Daoy (cell line): ENCODE measurements around the gene CD247. TPM values are rescaled to one million over a fixed set of nuclear protein-coding genes. Genes with fewer than 3 reads are reported as not detected.

Experiments
- DNase-seq: peaks from one replicate; pipeline ENCODE4 v3.0.0-alpha.2; 2015; ENCODE audit warnings: low read depth
- total RNA-seq: library from RNA; depleted of rRNA; stranded (reverse); fragments of >200 nt; shearing (Covaris generic); gene quantifications from 2 replicates; pipeline ENCODE4 v1.2.3, GENCODE V29; 2014

The CD247 gene
- total RNA-seq, 1 experiment from 2014 or later = 1.5 TPM

DNA sequence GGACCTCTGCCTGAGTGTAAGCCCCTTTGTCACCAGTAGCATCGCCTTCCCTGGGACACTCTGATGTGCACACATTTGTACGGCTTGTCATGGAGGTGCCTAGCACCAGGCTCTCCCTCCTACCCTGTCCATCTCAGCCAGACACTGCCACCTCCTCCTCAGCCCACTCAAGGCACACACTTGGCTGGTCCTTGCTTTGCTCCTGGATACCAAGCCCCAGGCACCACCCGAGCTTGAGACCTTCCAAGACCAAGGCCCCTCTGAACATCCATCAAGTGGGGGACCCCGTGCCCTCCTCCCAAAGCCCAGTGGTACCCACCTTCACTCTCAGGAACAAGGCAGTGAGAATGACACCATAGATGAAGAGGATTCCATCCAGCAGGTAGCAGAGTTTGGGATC is 78.0 kb downstream of the CD247 start:
- DNase-seq = no peak

DNA sequence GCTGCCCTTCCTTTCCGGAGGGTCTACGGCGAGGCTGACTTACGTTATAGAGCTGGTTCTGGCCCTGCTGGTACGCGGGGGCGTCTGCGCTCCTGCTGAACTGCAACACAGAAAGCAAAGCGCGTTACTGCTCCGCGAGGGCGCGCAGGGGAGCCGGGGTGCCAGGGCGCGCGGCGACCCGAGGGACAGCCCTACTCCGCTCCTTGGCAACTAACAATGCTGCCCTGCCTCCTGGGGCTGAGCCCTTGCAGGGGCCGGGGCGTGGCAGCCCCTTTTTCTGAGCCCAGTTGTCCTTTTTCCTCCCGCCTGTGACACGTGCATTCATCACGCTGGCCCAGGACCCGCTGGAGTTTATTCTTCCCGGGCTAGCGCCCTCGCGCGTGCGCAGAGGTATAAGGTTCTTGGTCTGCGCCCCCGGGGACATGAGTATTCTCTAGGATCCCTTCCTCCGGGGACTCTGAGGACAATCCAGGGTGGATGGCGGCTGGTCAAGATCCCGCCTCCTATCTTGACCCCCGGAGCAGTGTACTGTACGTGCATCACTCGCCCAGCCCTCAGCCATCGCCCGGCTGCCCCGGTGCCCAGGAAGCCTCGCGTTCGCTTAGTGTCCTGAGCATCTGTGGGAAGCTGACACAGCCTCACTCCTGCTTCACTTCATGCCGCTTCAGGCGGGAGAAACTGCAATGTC is 78.9 kb downstream of the CD247 start:
- peak; percentile 63 for DNase-seq

DNA sequence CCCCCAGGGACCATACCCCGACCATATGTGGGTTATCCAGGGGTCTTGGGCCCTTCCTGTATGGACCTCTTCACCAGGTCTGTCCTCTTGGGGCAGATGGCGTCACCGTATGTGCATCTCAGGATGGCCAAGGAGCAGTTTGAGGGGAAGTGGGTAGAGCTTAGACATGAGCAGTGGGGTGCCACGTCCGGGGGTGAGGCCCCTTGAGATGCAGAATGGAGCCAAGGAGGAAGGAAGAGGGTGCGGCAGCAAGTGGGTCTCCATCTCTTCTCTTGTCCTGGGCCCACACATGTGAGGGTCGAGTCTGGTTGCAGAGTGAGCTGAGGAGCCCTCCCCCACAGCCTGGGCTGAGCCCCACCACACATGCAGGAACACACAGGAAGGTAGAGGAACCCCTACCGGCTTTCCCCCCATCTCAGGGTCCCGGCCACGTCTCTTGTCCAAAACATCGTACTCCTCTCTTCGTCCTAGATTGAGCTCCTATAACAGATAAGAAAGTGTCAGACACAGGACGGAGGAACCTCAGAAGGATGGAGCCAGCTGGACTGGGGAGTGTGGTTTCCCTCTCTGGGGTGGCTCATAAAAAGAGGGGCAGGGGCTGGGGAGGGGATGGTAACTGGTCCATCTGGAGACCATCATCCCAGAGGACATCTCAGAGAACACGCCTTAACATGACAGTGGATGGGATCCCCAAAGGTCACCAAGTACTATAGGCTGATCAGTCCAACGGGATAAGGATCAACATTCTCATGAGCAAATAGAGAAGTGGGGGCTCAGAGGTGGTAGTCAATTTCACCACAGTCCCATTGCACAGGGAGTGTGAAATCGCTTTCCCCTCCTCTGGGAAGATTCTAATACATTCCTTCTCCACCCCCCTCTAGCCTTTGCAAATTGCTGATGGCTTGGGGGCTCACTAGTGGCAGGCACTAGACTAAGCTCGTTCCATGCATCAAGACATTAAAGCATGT is 79.9 kb downstream of the CD247 start:
- DNase-seq = no peak

DNA sequence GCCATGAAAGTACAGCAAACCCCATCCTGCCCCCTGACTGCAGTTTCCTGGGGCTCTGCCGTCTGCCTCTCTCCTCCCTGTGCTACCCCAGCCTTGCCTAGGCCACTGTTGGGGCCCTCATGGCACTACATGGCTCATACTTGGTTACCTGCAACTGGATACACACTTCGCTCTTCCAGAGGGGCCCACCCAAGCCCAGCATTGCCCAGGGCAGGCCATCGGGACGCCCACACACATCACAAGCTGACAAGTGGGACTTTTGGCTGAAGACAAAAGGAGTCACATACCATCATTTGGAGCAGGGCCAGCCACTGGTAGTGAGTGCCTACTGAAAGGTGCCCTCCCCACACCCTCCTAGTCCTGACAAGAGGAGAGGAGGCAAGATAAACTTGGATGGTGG is 82.8 kb downstream of the CD247 start:
- DNase-seq = no peak

DNA sequence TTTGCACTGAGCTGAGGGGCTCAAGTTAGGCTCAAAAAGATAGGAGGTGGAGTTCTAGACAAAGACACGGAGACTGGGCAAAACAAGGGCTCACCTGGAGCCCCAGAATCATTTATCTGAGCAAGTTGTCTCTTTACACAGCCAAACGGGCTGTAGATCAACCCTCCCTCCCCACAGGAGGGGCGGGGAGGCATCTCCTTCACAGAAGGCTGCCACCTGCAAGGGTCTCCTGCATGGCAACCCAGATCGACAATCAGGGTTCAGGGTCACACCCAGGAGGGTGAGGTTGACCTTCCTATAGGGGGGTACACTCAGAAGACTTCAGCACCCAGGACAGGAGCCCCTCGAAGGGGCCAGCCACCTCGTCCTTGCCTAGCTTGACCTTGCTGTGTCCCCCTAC is 84.0 kb downstream of the CD247 start:
- no peak for DNase-seq

DNA sequence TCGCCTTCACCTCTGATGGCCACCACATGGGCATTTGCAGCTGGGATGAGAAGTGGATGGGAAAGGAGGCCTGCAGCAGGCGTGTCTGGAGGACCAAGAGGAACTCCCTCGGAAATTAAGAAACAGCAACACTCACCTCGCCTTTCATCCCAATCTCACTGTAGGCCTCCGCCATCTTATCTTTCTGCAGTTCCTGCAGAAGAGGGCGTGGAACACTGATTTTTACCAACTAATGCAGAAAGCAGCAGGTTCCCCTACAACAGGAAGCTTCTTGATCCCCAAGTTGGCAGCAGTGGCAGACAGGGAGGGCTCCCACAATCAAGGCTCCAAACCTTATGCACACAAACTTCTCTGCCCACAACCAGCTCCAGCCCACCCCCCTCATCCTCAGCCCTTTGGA is 84.4 kb downstream of the CD247 start:
- DNase-seq = no peak

DNA sequence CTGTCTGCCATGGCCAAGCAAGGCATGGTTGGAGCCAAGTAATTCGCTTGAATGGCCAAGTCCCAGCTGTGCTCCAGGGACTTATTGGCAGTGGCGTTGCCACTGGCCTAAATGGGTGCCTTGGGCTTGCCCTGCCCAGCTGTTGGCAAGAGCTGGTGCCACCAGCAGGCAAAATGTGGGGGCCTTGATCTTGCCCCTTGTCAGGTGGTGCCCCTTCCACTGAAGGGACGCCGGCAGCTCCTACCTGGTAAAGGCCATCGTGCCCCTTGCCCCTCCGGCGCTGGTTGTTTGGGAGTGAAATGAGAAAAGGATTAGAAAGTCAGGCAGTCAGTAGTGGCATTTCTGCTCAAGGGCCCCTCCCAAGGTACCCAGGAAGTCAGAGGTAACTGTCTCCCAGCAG is 85.5 kb downstream of the CD247 start:
- DNase-seq = no peak

DNA sequence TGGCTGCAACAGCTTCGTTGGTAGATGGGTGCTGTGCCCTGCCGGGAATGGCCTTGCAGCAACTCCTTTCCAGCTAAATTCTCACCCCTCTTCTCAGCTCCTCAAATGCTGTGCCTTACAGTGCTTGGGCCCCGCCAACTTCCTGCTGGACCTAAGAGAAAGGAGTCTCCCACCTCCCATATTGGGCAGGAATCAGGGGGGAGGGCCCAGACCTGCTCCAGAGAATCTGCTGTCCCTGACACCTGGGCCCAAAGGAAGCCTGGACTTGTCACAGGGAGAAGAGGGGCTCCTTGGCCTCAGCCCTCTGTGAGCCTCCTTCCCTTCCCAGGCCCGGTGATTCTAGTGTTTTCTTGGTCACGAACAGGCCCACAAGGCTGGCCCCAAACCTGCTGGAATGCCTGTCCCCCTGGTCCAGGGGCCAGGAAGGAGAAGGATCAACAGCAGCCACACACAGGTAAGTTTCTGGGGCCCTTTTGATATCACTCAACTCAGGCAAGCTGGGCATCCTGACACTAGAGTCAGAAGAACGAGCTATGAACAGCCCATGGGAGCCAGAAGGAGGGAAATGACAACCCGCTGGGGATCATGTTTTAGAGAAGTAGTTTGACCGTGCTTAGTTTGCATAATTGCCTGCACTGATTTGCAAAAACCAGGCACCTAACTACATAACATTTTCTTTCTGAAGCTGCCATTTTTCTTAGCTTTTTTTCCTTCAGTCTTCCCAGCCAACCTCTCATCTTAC is 86.2 kb downstream of the CD247 start:
- no peak for DNase-seq

DNA sequence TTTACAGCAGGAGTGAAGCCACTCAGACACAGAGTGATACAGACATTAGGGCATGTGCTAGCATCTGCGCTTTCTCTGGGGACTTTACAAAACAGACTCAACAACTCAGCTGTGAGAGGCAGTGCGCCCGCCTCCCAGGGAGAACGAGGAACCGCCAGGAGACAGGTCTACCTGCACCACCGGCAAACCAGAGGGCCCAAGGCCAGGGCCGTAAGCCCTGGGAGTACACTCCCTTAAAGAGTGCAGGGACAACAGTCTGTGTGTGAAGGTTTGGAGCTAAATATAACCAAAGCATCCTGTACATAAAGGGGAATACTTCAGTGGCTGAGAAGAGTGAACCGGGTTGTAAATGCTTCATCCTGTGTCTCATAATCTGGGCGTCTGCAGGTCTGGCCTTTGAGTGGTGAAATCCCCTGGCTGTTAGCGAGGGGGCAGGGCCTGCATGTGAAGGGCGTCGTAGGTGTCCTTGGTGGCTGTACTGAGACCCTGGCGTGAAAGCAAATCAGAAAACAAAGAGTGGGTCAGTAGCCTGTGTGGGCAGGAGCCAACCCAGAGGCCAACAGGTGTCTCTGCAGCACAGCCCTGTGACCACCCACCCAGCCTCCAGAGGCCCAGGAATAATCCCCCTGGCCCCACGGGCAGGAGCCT is 86.9 kb downstream of the CD247 start:
- no peak for DNase-seq

DNA sequence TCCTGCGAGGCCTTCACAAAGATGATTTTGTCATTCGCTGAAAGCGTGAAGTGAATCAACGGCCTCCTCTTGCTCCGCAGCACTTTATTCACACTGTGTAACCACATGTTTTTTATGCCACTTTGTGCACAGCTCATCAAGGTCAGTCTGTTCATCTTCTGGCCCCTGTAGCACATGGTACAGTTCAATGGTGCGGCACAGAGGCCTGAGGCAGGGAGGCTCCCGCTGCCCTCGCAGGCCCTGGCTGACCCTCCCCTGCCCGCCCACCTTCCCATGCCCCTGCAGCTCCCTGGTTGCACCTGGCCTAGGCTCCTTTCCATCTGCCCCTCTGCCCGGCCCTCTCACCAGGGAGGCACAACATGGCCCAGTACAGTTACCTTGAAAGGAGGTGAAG is 87.5 kb downstream of the CD247 start:
- DNase-seq = no peak

DNA sequence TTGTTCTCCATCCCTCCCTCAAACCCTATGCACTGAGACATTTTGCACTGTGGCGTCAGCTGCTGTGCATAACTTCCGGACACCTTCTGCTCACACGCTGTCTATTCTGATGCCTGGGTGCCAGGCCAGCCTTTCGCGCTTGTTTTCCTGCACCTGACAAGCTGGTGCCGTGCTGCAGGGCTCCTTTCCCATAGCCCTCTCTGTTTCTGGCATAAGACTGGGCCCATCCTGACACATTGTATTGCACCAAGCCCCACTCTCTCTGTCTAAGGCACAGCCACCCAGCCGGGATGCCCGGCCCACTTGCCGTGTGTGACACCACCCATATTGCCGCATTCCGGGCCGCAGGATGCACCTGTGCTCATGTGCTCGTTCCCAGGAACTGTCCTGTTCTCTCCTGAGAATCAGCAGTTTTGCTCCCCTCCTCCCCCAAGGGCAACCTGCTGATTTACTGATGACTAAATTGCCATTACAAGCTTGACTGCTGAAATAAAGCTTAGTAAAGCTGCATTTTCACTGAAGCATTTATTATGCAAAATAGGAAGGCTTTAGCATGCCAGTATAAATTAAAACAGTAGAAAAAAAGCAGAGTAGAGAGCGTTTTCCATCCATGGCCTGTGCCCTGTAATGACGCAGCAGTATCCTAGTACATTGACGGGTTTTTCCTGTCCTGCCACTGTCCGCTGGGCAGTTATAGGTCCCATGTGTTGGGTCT is 88.0 kb downstream of the CD247 start:
- DNase-seq = no peak

DNA sequence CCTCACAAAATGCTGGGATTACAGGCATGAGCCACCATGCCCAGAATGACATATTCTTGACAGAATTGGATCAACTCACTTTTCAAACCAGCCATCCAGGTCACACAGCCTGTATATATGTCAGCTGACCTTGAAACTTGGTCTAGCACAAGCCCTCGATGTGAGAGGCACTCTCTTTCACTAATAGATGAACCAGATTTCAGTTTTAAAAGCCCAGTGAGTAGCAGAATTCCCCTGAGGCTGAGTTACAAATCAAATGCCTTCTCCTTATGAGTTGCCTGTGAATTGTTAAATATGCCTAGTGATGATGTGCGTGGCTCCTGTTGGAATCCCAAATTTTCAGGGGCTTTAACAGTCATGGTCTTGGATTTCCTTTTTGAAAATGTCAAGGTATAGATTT is 88.7 kb downstream of the CD247 start:
- no peak for DNase-seq

DNA sequence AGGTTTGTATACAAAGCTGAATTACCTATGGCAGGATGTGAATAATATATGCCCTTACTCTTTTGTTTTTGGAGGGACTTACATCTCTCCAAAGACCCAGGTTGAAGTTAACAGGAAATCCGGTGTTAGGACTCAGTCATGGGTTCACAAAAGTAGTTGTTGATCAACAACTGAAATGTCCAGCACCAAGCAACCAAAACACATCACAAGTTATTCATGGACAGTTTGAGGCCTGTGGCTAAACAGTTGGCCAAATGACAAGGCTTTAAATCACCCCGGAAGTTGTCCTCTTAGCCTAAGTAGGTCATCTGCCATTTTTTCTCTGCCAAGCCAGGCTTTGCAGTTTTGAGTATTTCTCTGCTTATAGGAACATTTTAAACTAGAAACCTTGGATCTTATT is 89.9 kb downstream of the CD247 start:
- DNase-seq = no peak

DNA sequence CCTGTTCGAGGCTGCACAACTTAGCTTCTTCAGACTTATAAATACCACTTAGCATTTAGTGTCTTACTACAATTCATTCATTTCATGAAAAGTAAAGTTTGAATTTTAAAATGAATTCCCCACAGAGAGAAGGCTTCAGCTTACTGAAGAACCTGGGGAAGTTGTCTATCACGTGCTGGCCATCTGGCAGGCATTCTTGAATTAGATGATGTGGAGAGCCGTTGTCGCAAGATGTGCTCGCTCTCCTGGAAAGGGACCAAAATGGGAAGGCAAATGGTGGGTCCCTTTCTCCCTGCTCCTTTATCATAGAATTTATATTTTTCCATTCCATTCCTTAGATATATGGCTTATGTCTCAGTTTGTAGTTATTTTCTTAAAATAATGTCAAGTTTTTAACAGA is 90.5 kb downstream of the CD247 start:
- no peak for DNase-seq

DNA sequence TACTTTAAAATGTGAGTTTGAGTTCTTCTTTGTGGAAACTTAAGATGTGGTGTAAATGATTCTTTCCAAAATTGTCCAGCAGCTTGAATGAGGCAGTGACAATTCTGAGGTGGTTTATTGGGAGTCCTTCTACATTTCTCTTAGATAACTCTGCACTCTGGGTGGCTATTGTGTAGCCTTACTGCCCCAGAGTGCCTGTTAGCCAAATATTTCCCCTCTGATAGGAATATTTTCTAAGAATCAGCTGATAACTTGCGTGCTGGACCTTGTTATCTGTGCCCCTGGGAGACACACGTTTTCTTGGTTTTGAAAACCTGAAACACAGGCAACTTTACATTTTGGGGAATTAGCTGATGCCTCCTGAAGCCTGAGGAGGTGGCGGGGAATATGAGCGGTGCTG is 91.6 kb downstream of the CD247 start:
- no peak for DNase-seq

DNA sequence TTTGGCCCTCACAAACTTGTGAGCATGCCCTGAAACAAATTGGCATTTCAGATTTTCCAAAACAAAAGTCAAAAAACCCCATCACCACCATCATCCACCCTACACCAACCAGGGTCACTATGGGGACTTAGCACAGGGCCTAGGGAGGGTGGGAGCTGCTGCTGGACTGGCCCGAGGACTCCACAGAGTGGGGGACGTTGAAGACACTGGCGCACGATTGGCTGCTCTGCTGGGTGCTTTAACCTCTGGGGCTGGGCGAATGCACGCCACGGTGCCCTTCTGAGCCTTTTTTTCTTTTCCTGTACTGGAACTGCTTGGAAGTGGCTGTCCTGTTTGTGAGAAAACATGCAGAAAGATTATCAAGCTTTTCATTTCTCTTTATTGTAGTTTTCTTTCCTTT is 92.8 kb downstream of the CD247 start:
- DNase-seq = no peak

DNA sequence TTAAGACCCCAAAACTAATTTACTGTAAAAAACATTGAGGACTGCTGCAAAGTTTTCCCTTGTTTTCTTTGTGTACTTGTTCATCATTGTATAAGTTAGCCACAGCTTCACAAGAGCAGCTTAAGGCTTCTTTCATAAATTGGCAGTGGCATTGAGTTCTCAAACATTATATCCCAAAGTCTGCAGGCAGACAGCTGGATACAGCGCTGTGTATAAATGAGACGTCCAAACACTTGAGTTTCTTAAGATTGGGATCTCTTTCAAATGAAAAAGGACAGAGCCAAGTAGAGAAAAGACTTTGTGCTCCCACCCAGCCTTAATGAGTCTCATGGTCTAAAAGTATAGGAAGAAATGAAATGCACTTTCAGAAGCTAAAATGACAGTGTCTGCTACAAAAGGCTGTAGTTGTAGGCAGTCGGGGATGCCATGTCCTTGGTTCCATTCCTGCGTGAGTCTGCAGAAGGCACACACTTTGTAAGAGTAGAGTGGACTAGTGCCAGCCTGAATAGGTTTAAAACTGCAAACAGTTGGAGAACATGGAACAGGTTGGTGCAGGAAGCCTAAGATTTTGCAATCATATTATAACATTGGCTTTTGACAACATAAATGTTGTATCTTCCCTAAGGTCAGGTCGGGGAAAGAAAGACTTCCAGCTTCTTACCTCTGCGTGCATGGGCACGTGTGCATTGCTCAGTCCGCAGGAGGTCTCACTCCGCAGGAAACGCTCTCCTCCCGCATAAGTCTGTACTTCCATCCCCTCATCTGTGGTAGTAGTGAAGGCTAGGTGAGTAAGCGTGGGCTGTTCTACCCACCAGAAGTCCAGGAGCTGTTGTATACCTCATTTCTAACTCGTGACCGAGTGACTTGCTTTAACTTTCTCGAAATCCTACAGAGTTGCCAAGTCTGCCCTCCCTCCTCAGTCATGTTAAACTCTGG is 94.4 kb downstream of the CD247 start:
- no peak for DNase-seq

DNA sequence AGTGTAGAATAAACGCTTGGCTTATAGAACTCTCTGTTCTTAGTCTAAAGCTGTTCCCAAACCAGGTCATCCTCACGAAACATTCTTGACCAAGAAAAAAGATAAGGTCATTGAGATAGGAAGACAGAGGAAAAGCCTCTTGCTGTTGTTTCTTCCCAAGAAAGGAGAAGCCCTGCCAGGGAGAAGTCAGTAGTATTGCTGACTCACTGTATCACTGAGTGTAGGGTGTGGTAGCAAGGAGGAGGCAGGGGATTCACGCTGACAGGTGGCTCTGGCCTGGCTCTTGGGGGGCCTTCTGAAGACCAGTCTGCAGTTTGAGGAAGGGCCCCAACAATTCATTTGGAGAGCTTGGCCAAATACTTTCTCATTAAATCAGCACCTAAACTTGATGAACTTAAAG is 97.8 kb downstream of the CD247 start:
- no peak for DNase-seq

DNA sequence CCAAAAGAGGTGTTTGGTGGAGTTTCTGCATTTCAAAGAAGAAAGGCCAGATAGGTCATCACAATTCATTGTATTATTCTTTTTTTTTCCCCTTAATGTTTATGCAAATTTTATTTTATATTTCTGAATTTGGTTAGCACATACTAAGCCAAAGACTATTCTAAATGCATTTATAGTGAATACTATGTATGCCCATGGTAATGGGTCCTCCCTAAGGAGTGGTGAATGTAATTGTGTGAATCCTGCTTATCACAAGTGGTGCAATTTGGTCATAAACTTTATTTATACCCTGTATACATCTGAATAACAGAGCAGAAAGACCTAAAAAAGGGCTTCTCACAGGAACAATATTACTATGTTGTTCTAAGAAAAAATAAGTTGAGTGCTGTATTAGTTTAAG is 99.1 kb downstream of the CD247 start:
- DNase-seq = no peak

DNA sequence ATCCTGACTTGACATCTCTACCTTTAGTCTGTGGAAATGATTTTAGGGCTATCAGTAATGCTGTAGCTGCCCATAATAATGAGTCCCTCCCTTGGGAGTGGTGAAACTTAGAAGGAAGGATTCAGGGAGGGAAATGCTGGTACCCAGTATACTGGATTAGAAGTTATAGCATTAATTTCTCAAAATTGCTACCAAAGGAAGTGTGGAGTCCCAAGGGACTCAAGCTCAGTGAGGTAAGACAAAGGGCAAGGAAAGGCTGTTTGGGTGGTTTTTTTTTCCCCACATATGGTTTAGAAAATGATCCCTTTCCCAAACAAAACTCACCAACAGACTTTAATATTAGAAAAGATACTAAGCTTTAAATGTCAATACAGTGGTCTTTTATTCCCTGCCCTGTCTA is 99.9 kb downstream of the CD247 start:
- DNase-seq = no peak
